Motor neuron (in vitro differentiated cells): ENCODE measurements around the gene CDK11A. TPM values are rescaled to one million over a fixed set of nuclear protein-coding genes. Genes with fewer than 3 reads are reported as not detected.
"Not testable (repeated sequence)": the region's sequence is repeated elsewhere in the genome, so short reads cannot be mapped to it uniquely, and the experiment has no call there.

ENCODE experiments used
- ATAC-seq, 8 experiments: fragments of 200-7000 bp; cut with Tn5 transposase; replicated peaks in 6 of 8; 2 replicates each; pipeline ENCODE4 v1.8.0; 2021; ENCODE audit warnings: mild to moderate bottlenecking in 8 of 8, moderate library complexity in 8 of 8
- H3K27ac ChIP-seq, 2 donors: fragments of 250-450 bp; sonication (Bioruptor Pico); 2 replicates each; pipeline ENCODE4 v1.9.0; 2021; ENCODE audit warnings: antibody characterized with exemption in 2 of 2, mild to moderate bottlenecking in 2 of 2, moderate library complexity in 1 of 2
- H3K4me1 ChIP-seq, 2 donors: fragments of 250-450 bp; sonication (Bioruptor Pico); replicated peaks in 1 of 2; 2 replicates each; pipeline ENCODE4 v1.6.1; 2021; ENCODE audit warnings: antibody characterized with exemption in 2 of 2, mild to moderate bottlenecking in 2 of 2, moderate library complexity in 1 of 2
- H3K4me3 ChIP-seq, 5 donors: fragments of 250-450 bp; sonication (Bioruptor Pico); 2 replicates each; pipeline ENCODE4 v1.9.0; 2021; ENCODE audit warnings: antibody characterized with exemption in 5 of 5, mild to moderate bottlenecking in 5 of 5, moderate library complexity in 4 of 5
- WGBS, 10 experiments: fragments of 450-650 bp; shearing (Covaris generic); methylation state at CpG; one replicate each; pipeline ENCODE4 v1.0.0; 2022; 5-methylcytosine and 5-hydroxymethylcytosine counted together
- in situ Hi-C, 9 experiments: fragments of 400-800 bp; cut with MboI; loops; one replicate each; pipeline ENCODE4 v1.15.0; 2021; ENCODE audit warnings: low sequenced_read_pairs in 9 of 9, low pct_unique_long_range_greater_than_20kb in 2 of 9; ENCODE audit not compliant: unreplicated experiment in 9 of 9
- total RNA-seq, 8 experiments: library from RNA; unstranded; fragments of 300-600 nt; gene quantifications; 2 replicates each; pipeline versions ENCODE4 v1.2.3 to v1.2.4, GENCODE V29; 2022

CDK11A gene
- total RNA-seq, 8 experiments from 2014 or later, result 17.8 to 44.6 (median 25.1) TPM

DNA sequence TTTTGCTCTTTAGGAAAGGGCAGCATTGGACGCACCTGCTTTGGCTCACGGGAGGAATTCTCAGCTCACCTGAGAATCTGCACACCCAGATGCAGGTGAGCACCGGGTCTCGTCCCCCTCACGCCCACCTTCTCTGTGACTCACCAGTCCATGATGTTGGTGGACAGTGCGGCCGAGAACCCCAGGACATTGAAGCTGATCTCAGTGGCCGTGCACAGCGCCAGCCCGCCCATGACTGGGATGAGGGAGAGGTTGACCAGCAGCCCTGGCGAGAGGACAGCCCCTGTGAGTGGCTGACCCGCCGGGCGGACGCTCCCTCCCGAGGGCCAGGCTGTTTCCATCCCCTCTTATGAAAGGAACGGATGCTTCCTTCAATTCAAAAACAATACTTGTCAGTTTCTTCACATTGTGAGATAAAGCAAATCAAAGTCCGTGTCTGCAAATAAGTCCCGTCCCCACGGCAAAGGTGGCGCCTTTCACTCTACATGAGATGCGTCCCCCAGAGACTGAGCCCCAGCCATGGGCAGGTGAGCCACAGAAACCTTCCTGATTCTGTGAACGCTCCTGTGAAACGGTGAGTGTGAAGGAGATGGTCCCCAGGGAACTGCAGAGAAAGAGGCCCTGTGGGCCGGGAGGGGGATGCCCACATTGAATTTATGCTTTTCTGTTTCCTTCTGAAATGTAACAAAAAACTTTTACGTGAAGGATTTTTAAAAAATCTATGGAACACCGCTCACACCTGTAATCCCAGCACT is 52.6 kb downstream of the CDK11A start:
- in situ Hi-C loops, result no loop called here
- H3K27ac ChIP-seq, result peak overlapping the region in 1 of 2 donors; percentile 30
- H3K4me3 ChIP-seq, result no peak overlapping the region
- no peak for ATAC-seq
- WGBS, 10 experiments, result 63 to 100% (median 88%) methylated on average over 1 to 23 of the region's 27 CpGs; no CpG with 5 or more reads in 1 of the 10 experiments
- H3K4me1 ChIP-seq, result no peaks in the 10 kb centered on the region

DNA sequence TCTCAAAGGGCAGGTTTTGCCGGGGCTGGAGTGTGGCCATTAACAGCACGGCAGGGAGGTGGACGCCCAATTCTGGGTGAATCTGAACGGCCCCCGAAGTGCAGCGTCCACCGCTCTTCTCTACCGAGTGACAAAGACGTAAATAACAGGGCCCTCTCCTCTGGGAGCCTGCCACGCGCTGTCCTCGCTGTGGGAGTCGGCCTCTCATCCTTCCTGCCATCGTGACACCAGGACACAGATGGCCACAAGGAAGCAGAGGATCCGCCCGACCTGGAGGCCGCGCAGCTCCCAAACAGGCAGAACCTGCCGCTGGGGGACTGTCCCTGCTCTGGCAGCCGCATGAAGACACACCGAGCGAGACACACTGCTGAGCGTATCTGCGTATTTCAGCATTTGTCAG is 53.3 kb downstream of the CDK11A start:
- no peak for ATAC-seq
- Histone ChIP-seq H3K4me1 (no peaks in the 10 kb centered on the region), H3K4me3 (no peak overlapping the region), H3K27ac (no peak overlapping the region)
- 60 to 100% (median 91%) methylated on average over 1 to 24 of the region's 24 CpGs; no CpG with 5 or more reads in 3 of the 10 experiments for WGBS, 10 experiments
- in situ Hi-C loops, result no loop called here

DNA sequence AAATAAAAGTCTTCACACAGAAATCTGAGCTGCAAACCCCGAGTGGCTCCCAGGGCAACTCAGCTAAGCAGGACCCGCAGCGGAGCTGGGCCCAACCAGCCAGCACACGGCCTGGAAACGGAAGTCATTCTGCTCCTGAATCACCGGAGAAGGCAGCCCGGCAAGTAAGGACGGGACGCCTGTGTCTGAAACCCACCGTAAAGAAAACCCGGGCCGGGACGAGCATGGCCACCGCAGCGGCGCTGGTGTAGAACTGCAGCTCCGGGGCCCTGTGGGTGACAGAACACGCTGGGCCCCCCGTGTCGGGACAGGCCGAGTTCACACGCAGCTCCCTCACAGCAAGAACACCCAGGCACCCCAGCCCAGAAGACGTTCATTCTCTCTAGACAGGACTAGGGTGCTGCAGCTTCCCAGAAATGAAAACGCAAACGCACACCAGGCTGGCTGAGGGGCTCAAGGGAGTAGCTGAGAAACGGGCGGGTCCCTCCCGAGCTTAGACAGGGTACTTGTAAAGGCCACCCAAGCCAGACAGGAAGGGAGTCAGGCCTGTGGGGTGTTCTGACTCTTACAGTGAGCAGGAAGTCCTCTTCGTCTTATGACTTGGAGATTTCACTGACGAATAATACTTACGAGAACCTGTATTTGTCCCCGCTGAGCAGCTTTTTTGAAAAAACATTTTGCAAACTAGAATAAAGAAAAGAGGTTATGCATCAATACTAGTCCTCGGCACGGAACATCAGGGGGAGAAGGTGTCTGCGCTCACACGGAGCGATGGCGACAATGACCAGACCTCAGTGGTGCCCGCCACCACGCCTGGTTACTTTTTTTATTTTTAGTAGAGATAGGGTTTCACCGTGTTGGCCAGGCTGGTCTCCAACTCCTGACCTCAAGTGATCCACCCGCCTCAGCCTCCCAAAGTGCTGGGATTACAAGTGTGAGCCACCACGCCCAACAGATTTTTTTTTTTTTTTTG is 54.4 kb downstream of the CDK11A start:
- in situ Hi-C loops, result no loop called here
- no peak for ATAC-seq

DNA sequence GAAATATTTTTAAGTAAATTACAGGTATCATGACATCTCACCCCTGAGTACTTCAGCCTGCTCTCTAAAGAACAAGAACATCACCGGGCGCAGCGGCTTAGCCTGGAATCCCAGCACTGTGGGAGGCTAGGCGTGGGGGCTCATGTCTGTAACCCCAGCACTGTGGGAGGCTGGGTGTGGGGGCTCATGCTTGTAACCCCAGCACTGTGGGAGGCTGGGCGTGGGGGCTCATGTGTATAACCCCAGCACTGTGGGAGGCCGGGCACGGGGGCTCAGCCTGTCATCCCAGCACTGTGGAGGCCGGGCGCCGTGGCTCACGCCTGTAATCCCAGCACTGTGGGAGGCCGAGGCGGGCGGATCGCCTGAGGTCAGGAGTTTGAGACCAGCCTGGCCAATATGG is 57.6 kb downstream of the CDK11A start:
- H3K27ac ChIP-seq, result no peak overlapping the region
- no peaks in the 10 kb centered on the region for H3K4me1 ChIP-seq
- no peak overlapping the region for H3K4me3 ChIP-seq
- in situ Hi-C loops, result no loop called here
- WGBS, 10 experiments, result 80 to 100% (median 100%) methylated on average over 1 to 4 of the region's 15 CpGs; no CpG with 5 or more reads in 5 of the 10 experiments
- ATAC-seq, result peak in 2 of 8 experiments; percentile 13 to 19

More for the DNA sequence above, 54.4 kb downstream of the CDK11A start:
- Histone ChIP-seq H3K4me3 (no peak overlapping the region), H3K27ac (no peak overlapping the region), H3K4me1 (no peaks in the 10 kb centered on the region)
- 91 to 100% (median 96%) methylated on average over 4 to 38 of the region's 43 CpGs; no CpG with 5 or more reads in 2 of the 10 experiments for WGBS, 10 experiments

DNA sequence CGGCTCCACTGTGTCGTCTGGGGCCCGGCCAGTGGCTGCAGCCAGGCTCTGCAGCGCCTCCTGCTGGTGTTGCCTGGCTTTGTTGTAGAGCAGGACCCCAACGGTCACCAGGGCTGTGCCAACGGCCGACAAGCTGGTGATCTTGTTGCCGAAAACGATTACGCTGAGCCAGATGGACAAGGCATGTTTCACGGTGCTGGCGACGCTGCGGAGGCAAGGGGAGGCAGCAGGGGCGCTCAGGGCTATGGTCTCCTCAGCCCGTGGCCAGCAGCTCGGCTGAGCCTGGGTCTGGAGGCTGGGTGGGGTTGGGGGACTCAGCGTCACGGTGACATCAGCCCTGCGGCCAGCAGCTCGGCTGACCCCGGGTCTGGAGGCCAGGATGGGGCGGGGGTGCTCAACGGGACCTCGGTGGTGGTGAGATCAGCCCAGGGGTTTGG is 58.3 kb downstream of the CDK11A start:
- in situ Hi-C loops, result no loop called here
- Histone ChIP-seq H3K4me3 (no peak overlapping the region), H3K27ac (no peak overlapping the region), H3K4me1 (no peaks in the 10 kb centered on the region)
- WGBS, 10 experiments, result 80 to 100% (median 83%) methylated on average over 3 to 13 of the region's 25 CpGs; no CpG with 5 or more reads in 6 of the 10 experiments
- peak in 4 of 8 experiments; percentile 10 to 42 (median 26) for ATAC-seq

DNA sequence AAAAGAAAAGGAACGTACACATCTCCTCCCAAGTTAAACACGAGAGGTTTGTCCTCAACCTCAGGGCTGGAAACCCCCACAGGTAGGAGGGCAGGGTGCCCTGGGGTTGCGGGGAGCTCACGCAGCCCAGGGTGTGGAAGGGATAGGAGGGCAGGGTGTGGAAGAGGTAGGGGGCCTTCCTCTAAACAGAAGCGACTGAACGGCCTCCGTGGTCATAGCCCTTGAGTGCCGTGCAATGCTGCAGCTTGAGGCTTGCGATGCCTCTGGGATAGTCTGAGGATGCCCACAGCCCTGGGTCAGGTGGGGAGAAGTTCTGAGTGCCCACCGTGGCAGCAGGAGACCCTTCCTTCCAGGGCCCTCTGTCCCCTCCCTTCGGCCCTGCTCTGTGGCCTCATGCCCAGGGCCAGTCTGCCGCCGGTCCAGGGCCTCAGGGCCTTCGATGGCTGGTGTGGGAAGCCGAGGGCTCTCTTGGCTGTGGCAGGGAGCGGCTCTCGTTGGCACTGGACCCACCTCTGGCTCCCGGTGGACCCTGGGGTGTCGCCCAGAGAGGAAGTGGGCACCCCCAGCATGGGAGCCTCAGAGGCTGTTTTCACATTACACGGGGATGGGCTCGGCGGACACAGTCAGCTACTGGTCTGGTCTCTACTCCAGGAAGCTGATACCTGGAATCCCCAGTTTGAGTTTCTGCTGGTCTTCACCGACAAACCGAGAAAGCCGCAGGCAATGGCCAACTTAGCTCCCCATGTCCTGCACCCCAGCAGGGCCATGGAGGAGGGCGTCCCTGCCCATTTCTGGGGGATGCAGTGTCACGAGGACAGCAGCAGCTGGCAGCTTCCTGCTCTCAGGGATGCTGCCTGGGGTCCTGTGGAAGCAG is 59.0 kb downstream of the CDK11A start:
- H3K4me3 ChIP-seq, result no peak overlapping the region
- no peaks in the 10 kb centered on the region for H3K4me1 ChIP-seq
- ATAC-seq, result peak in 4 of 8 experiments; percentile 6 to 20 (median 17)
- in situ Hi-C loops, result no loop called here
- WGBS, 10 experiments, result 90 to 100% (median 94%) methylated on average over 1 to 21 of the region's 27 CpGs; no CpG with 5 or more reads in 4 of the 10 experiments
- no peak overlapping the region for H3K27ac ChIP-seq

DNA sequence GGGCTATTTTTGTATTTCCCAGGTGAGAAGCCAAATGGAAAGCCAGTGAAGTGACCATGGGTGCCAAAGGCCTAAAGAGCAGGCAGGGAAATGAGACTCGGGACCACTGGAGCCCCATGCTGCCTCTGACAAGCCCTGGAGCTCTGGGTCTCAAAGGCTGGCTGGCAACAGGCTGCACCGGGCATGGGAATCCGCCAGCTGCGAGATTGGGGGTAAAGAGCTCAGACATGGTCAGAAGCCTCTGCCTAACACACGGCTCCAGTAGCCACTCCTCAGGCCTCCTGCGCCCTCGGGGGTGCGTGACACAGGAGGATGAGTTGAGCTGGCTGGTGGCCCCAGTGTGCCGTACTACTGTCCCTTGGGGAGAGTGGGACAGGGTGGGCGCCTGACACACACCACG is 59.8 kb downstream of the CDK11A start:
- H3K27ac ChIP-seq, in situ Hi-C loops, H3K4me1 ChIP-seq, H3K4me3 ChIP-seq: not testable (repeated sequence)
- WGBS, 10 experiments, result no CpG with 5 or more reads among the region's 11 CpGs
- peak in 3 of 8 experiments; percentile 1 to 12 (median 7) for ATAC-seq

DNA sequence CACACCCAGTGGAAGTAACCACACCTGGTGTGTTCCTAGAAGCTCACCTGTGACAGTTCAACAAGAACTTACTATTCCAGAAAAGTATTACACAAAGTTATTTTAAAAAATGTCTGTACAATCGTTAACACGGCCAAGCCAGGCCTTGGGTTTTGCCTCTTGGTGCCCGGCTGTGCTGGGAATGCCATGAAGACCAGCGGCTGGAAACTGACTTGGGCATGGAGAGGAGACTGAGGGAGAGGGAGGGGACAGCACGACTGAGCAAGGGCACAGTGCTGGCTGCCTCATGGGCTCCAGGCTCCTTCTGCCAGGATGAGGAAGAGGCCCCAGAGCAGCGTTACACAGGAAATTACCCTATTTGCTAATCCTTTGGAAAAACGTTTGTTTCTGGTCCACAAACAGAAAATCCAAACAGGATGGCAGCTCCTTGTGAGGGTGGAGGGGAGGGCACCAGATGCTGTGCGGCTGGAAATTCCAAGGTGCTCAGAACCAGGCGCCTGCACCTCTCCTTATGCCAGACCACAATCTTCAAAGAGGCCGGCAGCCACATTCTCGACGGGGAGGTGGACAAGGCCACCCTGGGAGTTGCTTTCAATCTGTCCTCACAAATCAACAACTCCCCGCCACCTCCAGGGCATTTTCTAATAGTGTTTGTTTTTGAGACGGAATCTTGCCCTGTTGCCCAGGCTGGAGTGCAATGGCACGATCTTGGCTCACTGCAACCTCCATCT is 61.2 kb downstream of the CDK11A start:
- in situ Hi-C loops, H3K4me1 ChIP-seq, H3K27ac ChIP-seq, H3K4me3 ChIP-seq: not testable (repeated sequence)
- ATAC-seq, result peak in 2 of 8 experiments; percentile 2 to 6
- 0 to 83% (median 78%) methylated on average over 1 to 12 of the region's 15 CpGs; no CpG with 5 or more reads in 6 of the 10 experiments for WGBS, 10 experiments

DNA sequence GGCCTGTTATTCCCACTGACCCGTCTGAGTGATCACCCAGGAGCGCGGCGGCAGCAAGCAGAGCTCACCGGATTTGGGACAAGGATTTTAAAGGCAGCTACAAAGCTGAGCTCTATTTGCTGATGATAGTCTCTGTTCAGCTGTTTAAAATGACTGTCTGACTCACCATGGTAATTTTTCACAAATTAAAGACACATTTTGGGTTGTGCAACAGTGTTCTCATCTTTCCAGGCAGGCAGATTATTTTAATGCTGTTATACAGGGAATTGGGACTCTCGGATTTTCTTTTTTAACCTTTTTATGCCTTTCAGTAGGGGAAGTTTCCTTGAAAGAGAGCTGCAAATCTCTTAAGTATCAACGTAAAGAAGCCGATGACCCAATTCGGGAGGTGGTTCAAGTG is 61.8 kb downstream of the CDK11A start:
- H3K27ac ChIP-seq, in situ Hi-C loops, H3K4me3 ChIP-seq, H3K4me1 ChIP-seq: not testable (repeated sequence)
- ATAC-seq, result peak in 3 of 8 experiments; percentile 23 to 56 (median 48)
- WGBS, 10 experiments, result 87 to 100% (median 95%) methylated on average over 3 of the region's 9 CpGs; no CpG with 5 or more reads in 6 of the 10 experiments

DNA sequence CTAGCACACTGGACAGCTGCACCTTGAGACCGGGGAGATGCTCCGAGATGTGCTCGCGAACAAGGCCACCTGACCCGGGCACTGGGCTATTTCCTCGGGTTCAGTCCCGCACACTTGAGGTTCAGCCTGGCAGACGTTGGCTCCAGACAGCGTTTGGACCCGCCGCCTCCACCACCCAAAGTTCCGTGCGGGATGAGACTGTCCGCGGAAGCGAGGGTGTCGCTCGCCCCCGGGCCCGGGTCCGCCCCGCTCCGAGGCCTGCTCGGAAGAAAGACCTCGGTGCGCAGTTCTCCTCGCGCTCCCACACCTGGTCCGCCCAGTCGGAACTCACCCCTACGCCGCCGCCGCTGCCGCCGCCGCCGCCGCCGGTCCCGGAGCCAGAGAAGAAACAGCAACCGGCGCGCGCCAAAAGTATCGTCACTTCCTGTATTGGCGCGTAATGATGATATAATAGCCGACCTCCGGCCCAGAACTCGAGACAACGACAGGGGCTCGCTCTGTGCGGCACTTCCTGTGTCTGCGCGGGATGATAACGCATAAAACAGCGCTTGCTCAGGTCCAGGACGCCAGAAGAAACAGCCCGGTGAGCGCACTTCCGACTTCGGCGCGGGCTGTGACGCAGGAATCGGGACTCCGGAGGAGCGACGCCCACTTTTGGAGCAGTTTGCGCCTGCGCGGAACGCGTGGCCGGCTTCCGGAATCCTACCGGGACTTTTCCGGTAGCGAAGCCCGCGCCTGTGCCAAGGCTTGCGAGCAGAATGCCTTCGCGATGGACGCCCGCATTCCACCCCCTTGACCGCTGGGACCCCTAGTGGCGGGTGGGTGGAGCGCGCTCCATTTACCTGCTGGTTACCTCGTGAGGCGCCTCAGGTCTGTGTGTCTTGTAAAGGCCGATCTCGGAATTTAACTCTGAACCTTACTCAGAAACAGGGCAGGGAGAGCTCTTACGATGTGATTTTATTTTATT is 65.3 kb downstream of the CDK11A start, which contains the start of gene CDK11B:
Gene CDK11B (minus strand): TSS at position 422 of the 967 bp plus-strand sequence. CDS start 1,519 bp downstream, outside the sequence.
- H3K4me1 ChIP-seq, in situ Hi-C loops: not testable (repeated sequence)
- Histone ChIP-seq H3K4me3 (peak within 1 kb of the TSS; percentile 63 to 90 (median 77)), H3K27ac (peak within 1 kb of the TSS; percentile 98 to 99)
- peak; percentile 66 to 98 (median 95) for ATAC-seq
- 0 to 1% (median 0%) methylated on average over 5 to 18 of the region's 96 CpGs; no CpG with 5 or more reads in 7 of the 10 experiments for WGBS, 10 experiments
